IPS DF 6.9 (cell line): ENCODE measurements around the gene NEDD9.

Experiments used
- DNase-seq: peaks from one replicate; pipeline ENCODE4 v3.0.0-alpha.2; 2013; ENCODE audit warnings: low read depth, low spot score
- H3K27ac ChIP-seq: one replicate; pipeline ENCODE4 v1.5.1; 2013; ENCODE audit warnings: low read length, control low read depth
- H3K27me3 ChIP-seq: 2 replicates; pipeline ENCODE4 v1.6.1; 2013; ENCODE audit warnings: mild to moderate bottlenecking, low read length; ENCODE audit not compliant: control insufficient read depth, insufficient read depth
- H3K36me3 ChIP-seq: 2 replicates; pipeline ENCODE4 v1.6.1; 2013; ENCODE audit warnings: low read length; ENCODE audit not compliant: control insufficient read depth, insufficient read depth
- H3K4me1 ChIP-seq: 2 replicates; pipeline ENCODE4 v1.6.1; 2013; ENCODE audit warnings: low read length; ENCODE audit not compliant: control insufficient read depth, insufficient read depth
- H3K4me3 ChIP-seq: 2 replicates; pipeline ENCODE4 v1.5.1; 2013; ENCODE audit warnings: mild to moderate bottlenecking, low read length
- H3K9me3 ChIP-seq: 2 replicates; pipeline ENCODE4 v1.6.1; 2013; ENCODE audit warnings: low read length, inconsistent platforms; ENCODE audit not compliant: control insufficient read depth, insufficient read depth
- WGBS: extraction: QIAGEN DNeasy Blood & Tissue Kit; methylation state at CpG from one replicate; pipeline ENCODE4 v1.1.7; 2013; ENCODE audit warnings: mixed read lengths, missing lambda C conversion rate; ENCODE audit not compliant: insufficient read length, insufficient coverage; 5-methylcytosine and 5-hydroxymethylcytosine counted together

The NEDD9 gene

GRCh38 chr6:11233673-11234573 lies 1.5 kb upstream of the NEDD9 start:
- Histone ChIP-seq H3K4me1 (no peaks in the 10 kb centered on the region; the same call in 1 of the 2 replicates), H3K9me3 (no peaks in the 10 kb centered on the region), H3K27me3 (no peaks in the 10 kb centered on the region), H3K27ac (no peak overlapping the region), H3K36me3 (no peaks in the 10 kb centered on the region), H3K4me3 (no peak overlapping the region)
- no peak for DNase-seq
- no CpG with 5 or more reads among the region's 11 CpGs for WGBS

GRCh38 chr6:11232770-11233626 lies 530 bp upstream of the NEDD9 start:
- Histone ChIP-seq H3K27ac (no peak overlapping the region), H3K27me3 (no peaks in the 10 kb centered on the region), H3K4me1 (no peaks in the 10 kb centered on the region; the same call in 1 of the 2 replicates), H3K4me3 (peak overlapping the region; percentile 29; the same call in 1 of the 2 replicates), H3K9me3 (no peaks in the 10 kb centered on the region), H3K36me3 (no peaks in the 10 kb centered on the region)
- WGBS = no CpG with 5 or more reads among the region's 23 CpGs
- DNase-seq = no peak

- no peaks in the 10 kb centered on the region for H3K36me3 ChIP-seq
- WGBS = no CpG with 5 or more reads among the region's 6 CpGs
- no peaks in the 10 kb centered on the region; the same call in 1 of the 2 replicates for H3K4me1 ChIP-seq
- DNase-seq = no peak
- H3K27ac ChIP-seq = no peak overlapping the region
- H3K4me3 ChIP-seq = peak overlapping the region; percentile 64; the same call in 1 of the 2 replicates
- no peaks in the 10 kb centered on the region for H3K9me3 ChIP-seq
- no peaks in the 10 kb centered on the region for H3K27me3 ChIP-seq
Measured at GRCh38 chr6:11231564-11232192, 790 bp downstream of the NEDD9 start.

- no CpG with 5 or more reads among the region's 1 CpG for WGBS
- Histone ChIP-seq H3K36me3 (no peaks in the 10 kb centered on the region), H3K4me1 (no peaks in the 10 kb centered on the region; the same call in 1 of the 2 replicates), H3K27me3 (no peaks in the 10 kb centered on the region), H3K4me3 (no peak overlapping the region), H3K9me3 (no peaks in the 10 kb centered on the region), H3K27ac (no peak overlapping the region)
- no peak for DNase-seq
Measured at GRCh38 chr6:11231108-11231463, 1.4 kb downstream of the NEDD9 start.

- Histone ChIP-seq H3K27ac (no peak overlapping the region), H3K4me1 (no peaks in the 10 kb centered on the region; the same call in 1 of the 2 replicates), H3K36me3 (no peaks in the 10 kb centered on the region), H3K27me3 (no peaks in the 10 kb centered on the region), H3K9me3 (no peaks in the 10 kb centered on the region), H3K4me3 (no peak overlapping the region)
- WGBS = no CpG with 5 or more reads among the region's 9 CpGs
- no peak for DNase-seq
Measured at GRCh38 chr6:11230158-11231107, 2.0 kb downstream of the NEDD9 start.

- WGBS = no CpG with 5 or more reads among the region's 5 CpGs
- H3K4me1 ChIP-seq = no peaks in the 10 kb centered on the region; the same call in 1 of the 2 replicates
- H3K4me3 ChIP-seq = no peak overlapping the region
- no peak for DNase-seq
- H3K27ac ChIP-seq = no peak overlapping the region
- no peaks in the 10 kb centered on the region for H3K27me3 ChIP-seq
- H3K36me3 ChIP-seq = no peaks in the 10 kb centered on the region
- H3K9me3 ChIP-seq = no peaks in the 10 kb centered on the region
Measured at GRCh38 chr6:11229655-11230046, 2.8 kb downstream of the NEDD9 start.

GRCh38 chr6:11228935-11229654 lies 3.4 kb downstream of the NEDD9 start:
- WGBS = no CpG with 5 or more reads among the region's 20 CpGs
- no peak for DNase-seq
- Histone ChIP-seq H3K27ac (no peak overlapping the region), H3K4me3 (no peak overlapping the region), H3K9me3 (no peaks in the 10 kb centered on the region), H3K36me3 (no peaks in the 10 kb centered on the region), H3K27me3 (no peaks in the 10 kb centered on the region), H3K4me1 (no peaks in the 10 kb centered on the region; the same call in 1 of the 2 replicates)

- no CpG with 5 or more reads among the region's 5 CpGs for WGBS
- DNase-seq = no peak
- Histone ChIP-seq H3K36me3 (no peaks in the 10 kb centered on the region), H3K27ac (no peak overlapping the region), H3K4me1 (no peaks in the 10 kb centered on the region), H3K9me3 (no peaks in the 10 kb centered on the region), H3K27me3 (no peaks in the 10 kb centered on the region), H3K4me3 (no peak overlapping the region)
Measured at GRCh38 chr6:11227698-11228097, 4.8 kb downstream of the NEDD9 start.

GRCh38 chr6:11226005-11226404 lies 6.5 kb downstream of the NEDD9 start:
- no peak overlapping the region for H3K4me3 ChIP-seq
- no peaks in the 10 kb centered on the region for H3K36me3 ChIP-seq
- no peaks in the 10 kb centered on the region for H3K4me1 ChIP-seq
- no peaks in the 10 kb centered on the region for H3K27me3 ChIP-seq
- WGBS = no CpG with 5 or more reads among the region's 3 CpGs
- H3K27ac ChIP-seq = no peak overlapping the region
- H3K9me3 ChIP-seq = no peaks in the 10 kb centered on the region
- no peak for DNase-seq
